ENCODE data around the gene C2orf42. TPM values are rescaled to one million over a fixed set of nuclear protein-coding genes. Genes with fewer than 3 reads are reported as not detected.

C2orf42 gene
- polyA plus RNA-seq, 3 donors = 3.0 to 5.5 (median 4.0) TPM

DNA sequence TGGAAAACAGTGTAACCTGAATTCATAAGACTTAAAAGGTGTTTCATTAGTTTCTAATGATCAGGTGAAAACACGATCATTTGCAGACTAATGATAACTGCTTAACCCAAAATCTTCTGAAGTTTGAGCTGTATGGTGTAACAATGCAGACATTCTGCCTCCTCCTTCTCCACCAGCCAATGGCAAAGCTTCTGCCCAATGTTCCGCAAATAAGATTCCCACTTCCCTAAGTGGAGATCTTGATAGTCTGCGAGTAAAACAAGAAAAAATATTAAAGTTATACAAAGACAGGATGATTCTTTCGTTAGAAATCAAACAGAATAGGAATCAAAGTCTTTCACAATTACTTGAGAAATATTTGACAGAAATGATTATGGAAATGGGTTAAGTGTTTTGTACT lies 8.1 kb downstream of the C2orf42 start:
- Mint-ChIP-seq H3K4me3 (no peak overlapping the region), H3K27ac (peak overlapping the region in 2 of 7 donors; percentile 0 to 19), H3K36me3 (peaks cover 28 to 49% of the 10 kb centered on the region in 2 donors), H3K9me3 (no peaks in the 10 kb centered on the region), H3K27me3 (ENCODE audit: low read depth in 3 of 3) (no peaks in the 10 kb centered on the region), H3K4me1 (no peaks in the 10 kb centered on the region)
- Histone ChIP-seq H3K4me3 (replicated peaks in 1 of 3; ENCODE audit: low read depth in 2 of 3, low read length in 3 of 3) (no peak overlapping the region), H3K4me2 (replicated peaks; ENCODE audit: extremely low read depth, low read length, poor library complexity, severe bottlenecking) (no peak overlapping the region), H2AFZ (ENCODE audit: insufficient read depth, low read depth, low read length, poor library complexity, severe bottlenecking) (no peak overlapping the region), H3K9ac (ENCODE audit: insufficient read depth, low read length, poor library complexity, severe bottlenecking) (no peak overlapping the region), H3K27me3 (ENCODE audit: control insufficient read depth in 2 of 2, insufficient read depth in 2 of 2, low read length in 2 of 2) (no peaks in the 10 kb centered on the region), H4K20me1 (ENCODE audit: insufficient read depth, low read length) (no peaks in the 10 kb centered on the region), H3K4me1 (ENCODE audit: control insufficient read depth in 1 of 2, insufficient read depth in 2 of 2, low read length in 2 of 2) (no peaks in the 10 kb centered on the region), H3K36me3 (replicated peaks in 1 of 2; ENCODE audit: control insufficient read depth in 1 of 2, insufficient read depth in 2 of 2, low read length in 2 of 2) (peaks cover 26 to 46% of the 10 kb centered on the region in 2 donors), H3K9me3 (replicated peaks in 1 of 2; ENCODE audit: control insufficient read depth in 1 of 2, insufficient read depth in 1 of 2, low read length in 2 of 2) (no peaks in the 10 kb centered on the region), H3K79me2 (ENCODE audit: insufficient read depth, low read length) (peaks cover 2% of the 10 kb centered on the region), H3K27ac (ENCODE audit: low read depth in 1 of 2, low read length in 2 of 2) (no peak overlapping the region)
- no CpG with 5 or more reads among the region's 4 CpGs for WGBS (ENCODE audit: insufficient coverage)
- intact Hi-C loops (cut with micrococcal nuclease) = no loop called here
- TF ChIP-seq, protein P1, sequence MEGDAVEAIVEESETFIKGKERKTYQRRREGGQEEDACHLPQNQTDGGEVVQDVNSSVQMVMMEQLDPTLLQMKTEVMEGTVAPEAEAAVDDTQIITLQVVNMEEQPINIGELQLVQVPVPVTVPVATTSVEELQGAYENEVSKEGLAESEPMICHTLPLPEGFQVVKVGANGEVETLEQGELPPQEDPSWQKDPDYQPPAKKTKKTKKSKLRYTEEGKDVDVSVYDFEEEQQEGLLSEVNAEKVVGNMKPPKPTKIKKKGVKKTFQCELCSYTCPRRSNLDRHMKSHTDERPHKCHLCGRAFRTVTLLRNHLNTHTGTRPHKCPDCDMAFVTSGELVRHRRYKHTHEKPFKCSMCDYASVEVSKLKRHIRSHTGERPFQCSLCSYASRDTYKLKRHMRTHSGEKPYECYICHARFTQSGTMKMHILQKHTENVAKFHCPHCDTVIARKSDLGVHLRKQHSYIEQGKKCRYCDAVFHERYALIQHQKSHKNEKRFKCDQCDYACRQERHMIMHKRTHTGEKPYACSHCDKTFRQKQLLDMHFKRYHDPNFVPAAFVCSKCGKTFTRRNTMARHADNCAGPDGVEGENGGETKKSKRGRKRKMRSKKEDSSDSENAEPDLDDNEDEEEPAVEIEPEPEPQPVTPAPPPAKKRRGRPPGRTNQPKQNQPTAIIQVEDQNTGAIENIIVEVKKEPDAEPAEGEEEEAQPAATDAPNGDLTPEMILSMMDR (IDR thresholded peaks at IDR 0.05) = no peak
- peak in 2 of 3 donors; percentile 2 to 10 for DNase-seq

DNA sequence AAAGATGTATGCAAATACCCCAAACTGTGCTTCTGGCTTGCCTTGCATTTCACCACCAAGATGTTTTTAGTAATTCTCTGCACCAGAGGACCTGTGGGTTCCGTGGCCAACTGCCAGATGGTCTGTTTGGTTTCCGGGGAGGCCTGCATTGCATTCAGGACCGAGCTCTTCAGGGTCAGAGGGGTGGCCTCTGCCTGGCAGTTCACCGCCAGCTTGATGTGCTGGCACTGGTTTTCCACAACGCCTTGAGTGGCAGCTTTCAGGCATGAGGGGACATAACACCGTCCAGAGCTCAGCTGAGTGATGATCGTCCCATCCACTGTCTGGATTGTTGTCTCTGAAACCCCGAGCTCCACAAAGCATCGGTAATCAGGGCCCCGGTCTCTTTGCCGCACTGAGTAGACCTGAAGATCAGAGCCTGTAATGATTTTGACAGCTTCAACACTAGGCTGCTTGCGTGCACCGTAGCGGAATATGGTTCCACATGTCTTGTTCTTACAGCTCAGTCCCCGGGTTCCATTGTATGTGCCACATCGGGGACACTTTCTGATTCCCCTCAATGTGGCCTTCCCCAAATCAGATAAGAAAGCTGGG lies 9.4 kb downstream of the C2orf42 start:
- peaks cover 2% of the 10 kb centered on the region for H3K79me2 ChIP-seq (ENCODE audit: insufficient read depth, low read length)
- Mint-ChIP-seq H3K4me3 (no peak overlapping the region), H3K4me1 (no peaks in the 10 kb centered on the region), H3K27me3 (ENCODE audit: low read depth in 3 of 3) (no peaks in the 10 kb centered on the region), H3K27ac (no peak overlapping the region), H3K36me3 (peaks cover 39 to 62% of the 10 kb centered on the region in 2 donors), H3K9me3 (no peaks in the 10 kb centered on the region)
- intact Hi-C loops (cut with micrococcal nuclease) = no loop called here
- H3K27me3 ChIP-seq (ENCODE audit: control insufficient read depth in 2 of 2, insufficient read depth in 2 of 2, low read length in 2 of 2) = no peaks in the 10 kb centered on the region
- TF ChIP-seq, protein P1 (IDR thresholded peaks at IDR 0.05) = no peak
- WGBS (ENCODE audit: insufficient coverage) = 84% methylated on average over 16 of the region's 16 CpGs
- H3K36me3 ChIP-seq (replicated peaks in 1 of 2; ENCODE audit: control insufficient read depth in 1 of 2, insufficient read depth in 2 of 2, low read length in 2 of 2) = peaks cover 35 to 59% of the 10 kb centered on the region in 2 donors
- H3K9me3 ChIP-seq (replicated peaks in 1 of 2; ENCODE audit: control insufficient read depth in 1 of 2, insufficient read depth in 1 of 2, low read length in 2 of 2) = no peaks in the 10 kb centered on the region
- no peaks in the 10 kb centered on the region for H4K20me1 ChIP-seq (ENCODE audit: insufficient read depth, low read length)
- H3K4me2 ChIP-seq (replicated peaks; ENCODE audit: extremely low read depth, low read length, poor library complexity, severe bottlenecking) = no peak overlapping the region
- H3K27ac ChIP-seq (ENCODE audit: low read depth in 1 of 2, low read length in 2 of 2) = no peak overlapping the region
- DNase-seq = no peak
- no peak overlapping the region for H2AFZ ChIP-seq (ENCODE audit: insufficient read depth, low read depth, low read length, poor library complexity, severe bottlenecking)
- H3K9ac ChIP-seq (ENCODE audit: insufficient read depth, low read length, poor library complexity, severe bottlenecking) = no peak overlapping the region
- no peak overlapping the region for H3K4me3 ChIP-seq (replicated peaks in 1 of 3; ENCODE audit: low read depth in 2 of 3, low read length in 3 of 3)
- no peaks in the 10 kb centered on the region for H3K4me1 ChIP-seq (ENCODE audit: control insufficient read depth in 1 of 2, insufficient read depth in 2 of 2, low read length in 2 of 2)

Data from CD14-positive monocyte (primary cell).